ENCODE measurements around the gene GABRG3. TPM values are rescaled to one million over a fixed set of nuclear protein-coding genes. Genes with fewer than 3 reads are reported as not detected.

Gene GABRG3
- total and polyA plus RNA-seq, 9 of the 15 experiments (the other 6 are each of a cell fraction or from before 2014, with no cell fraction given) = 4.0 to 15.1 (median 11.2) TPM

- TF ChIP-seq ZFP91 (CRISPR knock-in tag; IDR thresholded peaks at IDR 0.05) (no peak), PPARD (CRISPR knock-in tag; IDR thresholded peaks at IDR 0.05) (no peak), MTF1 (CRISPR knock-in tag; IDR thresholded peaks at IDR 0.05; ENCODE audit: borderline replicate concordance) (no peak), ZNF695 (CRISPR knock-in tag; IDR thresholded peaks at IDR 0.05) (no peak), NFE2 (IDR thresholded peaks at IDR 0.05; ENCODE audit: low read depth) (no peak), AFF4 (CRISPR knock-in tag; IDR thresholded peaks at IDR 0.05) (no peak), ARNT (IDR thresholded peaks at IDR 0.05) (no peak), ZNF41 (CRISPR knock-in tag; conservative IDR thresholded peaks at IDR 0.05) (no peak), ZHX1 (conservative IDR thresholded peaks at IDR 0.05; ENCODE audit: low read length) (no peak)
- TF ChIP-seq, protein P1, sequence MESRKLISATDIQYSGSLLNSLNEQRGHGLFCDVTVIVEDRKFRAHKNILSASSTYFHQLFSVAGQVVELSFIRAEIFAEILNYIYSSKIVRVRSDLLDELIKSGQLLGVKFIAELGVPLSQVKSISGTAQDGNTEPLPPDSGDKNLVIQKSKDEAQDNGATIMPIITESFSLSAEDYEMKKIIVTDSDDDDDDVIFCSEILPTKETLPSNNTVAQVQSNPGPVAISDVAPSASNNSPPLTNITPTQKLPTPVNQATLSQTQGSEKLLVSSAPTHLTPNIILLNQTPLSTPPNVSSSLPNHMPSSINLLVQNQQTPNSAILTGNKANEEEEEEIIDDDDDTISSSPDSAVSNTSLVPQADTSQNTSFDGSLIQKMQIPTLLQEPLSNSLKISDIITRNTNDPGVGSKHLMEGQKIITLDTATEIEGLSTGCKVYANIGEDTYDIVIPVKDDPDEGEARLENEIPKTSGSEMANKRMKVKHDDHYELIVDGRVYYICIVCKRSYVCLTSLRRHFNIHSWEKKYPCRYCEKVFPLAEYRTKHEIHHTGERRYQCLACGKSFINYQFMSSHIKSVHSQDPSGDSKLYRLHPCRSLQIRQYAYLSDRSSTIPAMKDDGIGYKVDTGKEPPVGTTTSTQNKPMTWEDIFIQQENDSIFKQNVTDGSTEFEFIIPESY (CRISPR knock-in tag; IDR thresholded peaks at IDR 0.05) = no peak
These were observed 92.0 kb downstream of the GABRG3 start (continued) for GRCh38 chr15:27062951-27063350.

Measured in K562 (cell line).